H9 (cell line): ENCODE data around the gene OR2H2. TPM values are rescaled to one million over a fixed set of nuclear protein-coding genes. Genes with fewer than 3 reads are reported as not detected.

Source experiments
- DNase-seq: peaks from one replicate; pipeline ENCODE4 v3.0.0-alpha.2; 2017
- H2AFZ ChIP-seq: one replicate; pipeline ENCODE4 v1.6.1; 2013; ENCODE audit warnings: mild to moderate bottlenecking, low read length, control low read depth, moderate library complexity
- H2AK5ac ChIP-seq: 2 replicates; pipeline ENCODE4 v1.6.1; 2013; ENCODE audit warnings: low read length, control low read depth, mixed read lengths; ENCODE audit not compliant: insufficient read length
- H2BK120ac ChIP-seq: one replicate; pipeline ENCODE4 v1.6.1; 2013; ENCODE audit warnings: low read depth, mild to moderate bottlenecking, low read length, control low read depth, inconsistent platforms; ENCODE audit not compliant: poor library complexity, severe bottlenecking
- H2BK12ac ChIP-seq: 2 replicates; pipeline ENCODE4 v1.6.1; 2013; ENCODE audit warnings: low read length, control low read depth, mixed read lengths, low read depth; ENCODE audit not compliant: insufficient read length
- H2BK15ac ChIP-seq: 2 replicates; pipeline ENCODE4 v1.6.1; 2013; ENCODE audit warnings: low read depth, low read length, control low read depth
- H2BK20ac ChIP-seq: one replicate; pipeline ENCODE4 v1.6.1; 2013; ENCODE audit warnings: low read depth, mild to moderate bottlenecking, low read length, control low read depth, inconsistent platforms; ENCODE audit not compliant: poor library complexity, severe bottlenecking
- H2BK5ac ChIP-seq: 2 replicates; pipeline ENCODE4 v1.6.1; 2013; ENCODE audit warnings: low read length, control low read depth, mixed read lengths; ENCODE audit not compliant: insufficient read length
- H3K14ac ChIP-seq: 2 replicates; pipeline ENCODE4 v1.6.1; 2013; ENCODE audit warnings: low read length, control low read depth; ENCODE audit not compliant: insufficient read depth
- H3K18ac ChIP-seq: 2 replicates; pipeline ENCODE4 v1.6.1; 2013; ENCODE audit warnings: low read depth, mild to moderate bottlenecking, mixed read lengths, low read length, control low read depth; ENCODE audit not compliant: insufficient read length
- H3K23ac ChIP-seq: 2 replicates; pipeline ENCODE4 v1.6.1; 2013; ENCODE audit warnings: low read length, control low read depth, mixed read lengths, low read depth; ENCODE audit not compliant: insufficient read length
- H3K23me2 ChIP-seq: 2 replicates; pipeline ENCODE4 v1.6.1; 2013; ENCODE audit warnings: low read depth, mild to moderate bottlenecking, mixed read lengths, low read length, control low read depth; ENCODE audit not compliant: insufficient read length, poor library complexity, severe bottlenecking
- H3K27ac ChIP-seq: 2 replicates; pipeline ENCODE4 v1.5.1; 2013; ENCODE audit warnings: low read length, control low read depth, mixed read lengths, low read depth; ENCODE audit not compliant: insufficient read length
- H3K27me3 ChIP-seq: 2 replicates; pipeline ENCODE4 v1.6.1; 2013; ENCODE audit warnings: low read length, control low read depth, inconsistent platforms; ENCODE audit not compliant: insufficient read depth
- H3K4ac ChIP-seq: 2 replicates; pipeline ENCODE4 v1.6.1; 2013; ENCODE audit warnings: low read depth, mild to moderate bottlenecking, control low read depth, inconsistent platforms, low read length, moderate library complexity
- H3K4me1 ChIP-seq: 2 replicates; pipeline ENCODE4 v1.6.1; 2013; ENCODE audit warnings: low read length, control low read depth, inconsistent platforms; ENCODE audit not compliant: insufficient read depth
- H3K4me2 ChIP-seq: 2 replicates; pipeline ENCODE4 v1.6.1; 2013; ENCODE audit warnings: low read length, control low read depth, mixed read lengths; ENCODE audit not compliant: insufficient read length, insufficient read depth
- H3K56ac ChIP-seq: 2 replicates; pipeline ENCODE4 v1.6.1; 2013; ENCODE audit warnings: low read depth, mild to moderate bottlenecking, mixed read lengths, low read length, control low read depth; ENCODE audit not compliant: insufficient read length
- H3K79me1 ChIP-seq: 2 replicates; pipeline ENCODE4 v1.6.1; 2013; ENCODE audit warnings: low read depth, mild to moderate bottlenecking, moderate library complexity, low read length, control low read depth, inconsistent platforms; ENCODE audit not compliant: insufficient read depth, poor library complexity, severe bottlenecking
- H3K79me2 ChIP-seq: 2 replicates; pipeline ENCODE4 v1.6.1; 2013; ENCODE audit warnings: low read length, control low read depth, inconsistent platforms; ENCODE audit not compliant: insufficient read depth
- H3K9ac ChIP-seq: 2 replicates; pipeline ENCODE4 v1.6.1; 2013; ENCODE audit warnings: low read length, control low read depth, mixed read lengths; ENCODE audit not compliant: insufficient read length; ENCODE audit errors: extremely low read depth
- H3K9me3 ChIP-seq: one replicate; pipeline ENCODE4 v1.6.1; 2013; ENCODE audit warnings: low read depth, low read length, inconsistent platforms; ENCODE audit not compliant: control insufficient read depth
- H3T11ph ChIP-seq: one replicate; pipeline ENCODE4 v1.6.1; 2013; ENCODE audit warnings: mild to moderate bottlenecking, low read length, control low read depth, inconsistent platforms
- H4K20me1 ChIP-seq: one replicate; pipeline ENCODE4 v1.6.1; 2013; ENCODE audit not compliant: control insufficient read depth, insufficient read length, insufficient read depth
- H4K5ac ChIP-seq: 2 replicates; pipeline ENCODE4 v1.6.1; 2013; ENCODE audit warnings: low read depth, mild to moderate bottlenecking, mixed read lengths, low read length, control low read depth; ENCODE audit not compliant: insufficient read length
- H4K8ac ChIP-seq: replicated peaks from 2 replicates; pipeline ENCODE4 v1.6.1; 2013; ENCODE audit warnings: low read length, control low read depth, mixed read lengths, low read depth; ENCODE audit not compliant: insufficient read length
- H4K91ac ChIP-seq: 2 replicates; pipeline ENCODE4 v1.6.1; 2013; ENCODE audit warnings: low read depth, mild to moderate bottlenecking, moderate library complexity, mixed read lengths, low read length, control low read depth; ENCODE audit not compliant: insufficient read length
- H3K27ac Mint-ChIP-seq, 3 experiments: 2 replicates in 2 of 3; 3 replicates in 1 of 3; pipeline ENCODE4 v1.8.0; 2020 to 2021; ENCODE audit warnings: mixed read lengths in 3 of 3, mild to moderate bottlenecking in 1 of 3, moderate library complexity in 1 of 3
- H3K27me3 Mint-ChIP-seq: 2 replicates; pipeline ENCODE4 v1.8.0; 2021; ENCODE audit warnings: low read depth, mild to moderate bottlenecking, moderate library complexity, mixed read lengths
- H3K36me3 Mint-ChIP-seq, 3 experiments: 2 replicates in 2 of 3; 3 replicates in 1 of 3; pipeline ENCODE4 v1.8.0; 2020 to 2021; ENCODE audit warnings: low read depth in 3 of 3, mixed read lengths in 3 of 3; ENCODE audit not compliant: insufficient read depth in 1 of 3
- H3K4me1 Mint-ChIP-seq, 2 experiments: 2 replicates each; pipeline ENCODE4 v1.8.0; 2020; ENCODE audit warnings: mixed read lengths in 2 of 2
- H3K4me3 Mint-ChIP-seq, 2 experiments: 2 replicates in 1 of 2; 3 replicates in 1 of 2; pipeline ENCODE4 v1.8.0; 2020 to 2021; ENCODE audit warnings: mild to moderate bottlenecking in 2 of 2, mixed read lengths in 2 of 2, moderate library complexity in 1 of 2
- H3K9me3 Mint-ChIP-seq, 2 experiments: 2 replicates in 1 of 2; 3 replicates in 1 of 2; pipeline ENCODE4 v1.8.0; 2020; ENCODE audit warnings: mild to moderate bottlenecking in 2 of 2, mixed read lengths in 2 of 2, moderate library complexity in 1 of 2
- CTCF ChIP-seq: fragments of 200-600 bp; sonication (generic); conservative IDR thresholded peaks from 3 replicates; pipeline ENCODE4 v1.8.0; 2021; ENCODE audit warnings: antibody characterized with exemption, mild to moderate bottlenecking
- WGBS: extraction: QIAGEN DNeasy Blood & Tissue Kit; methylation state at CpG from one replicate; pipeline ENCODE4 v1.1.7; 2013; ENCODE audit warnings: missing lambda C conversion rate, low lambda C conversion rate, mixed read lengths; ENCODE audit not compliant: insufficient read length; ENCODE audit errors: extremely low coverage; 5-methylcytosine and 5-hydroxymethylcytosine counted together
- total RNA-seq: library from RNA; stranded (reverse); gene quantifications from 2 replicates; pipeline ENCODE4 v1.2.1, GENCODE V29; 2021

Gene OR2H2
- total RNA-seq, 1 experiment from 2014 or later = not detected

GRCh38 chr6:29597184-29597583, 12.3 kb downstream of the OR2H2 start:
- no peaks in the 10 kb centered on the region for H3K9me3 ChIP-seq
- no peaks in the 10 kb centered on the region; the same call in 1 of the 2 replicates for H3K27me3 Mint-ChIP-seq
- no peak overlapping the region for H4K91ac ChIP-seq
- H3K9ac ChIP-seq = no peak overlapping the region
- H3K79me2 ChIP-seq = no peaks in the 10 kb centered on the region
- no peak overlapping the region for H2BK12ac ChIP-seq
- H3K27ac Mint-ChIP-seq = no peak overlapping the region
- no peaks in the 10 kb centered on the region for H3K23me2 ChIP-seq
- H3T11ph ChIP-seq = no peak overlapping the region
- no peak overlapping the region for H3K27ac ChIP-seq
- no peak overlapping the region for H3K4ac ChIP-seq
- H2BK20ac ChIP-seq = no peak overlapping the region
- no peak overlapping the region for H3K4me3 Mint-ChIP-seq
- 0 out of 2 replicates have a peak, but pooled peaks cover 3% of the 10 kb centered on the region for H3K4me1 ChIP-seq
- H2AK5ac ChIP-seq = no peak overlapping the region
- no peak overlapping the region for H3K4me2 ChIP-seq
- no peak overlapping the region for H2AFZ ChIP-seq
- TF ChIP-seq CTCF = no peak
- no peak overlapping the region for H4K8ac ChIP-seq
- no peaks in the 10 kb centered on the region for H4K20me1 ChIP-seq
- no peaks in the 10 kb centered on the region; a peak in 1 of 5 replicates for H3K9me3 Mint-ChIP-seq
- H2BK120ac ChIP-seq = no peak overlapping the region
- H3K18ac ChIP-seq = no peak overlapping the region
- peaks cover 13 to 34% (median 18%) of the 10 kb centered on the region in 3 experiments; a peak in 6 of 7 replicates for H3K36me3 Mint-ChIP-seq
- no peak overlapping the region for H3K14ac ChIP-seq
- H4K5ac ChIP-seq = no peak overlapping the region
- no peaks in the 10 kb centered on the region for H3K79me1 ChIP-seq
- H2BK15ac ChIP-seq = no peak overlapping the region
- no CpG with 5 or more reads among the region's 2 CpGs for WGBS
- DNase-seq = no peak
- H3K23ac ChIP-seq = no peak overlapping the region
- no peak overlapping the region for H3K56ac ChIP-seq
- no peak overlapping the region for H2BK5ac ChIP-seq
- no peaks in the 10 kb centered on the region for H3K27me3 ChIP-seq
- H3K4me1 Mint-ChIP-seq = peaks cover 16 to 24% of the 10 kb centered on the region in 2 experiments
